GM12873 (cell line): ENCODE data around the gene RASSF5.
A peak's percentile ranks its signal among the peaks of the same experiment; 100 is the strongest.

Experiments used
- TF ChIP-seq, protein P1 (sequence below): IDR thresholded peaks from 2 replicates; pipeline ENCODE4 v1.5.1; 2012; ENCODE audit warnings: low read depth, mild to moderate bottlenecking, moderate library complexity, low read length, control low read depth; ENCODE audit not compliant: insufficient read depth; ENCODE audit errors: missing control alignments

Gene RASSF5

DNA sequence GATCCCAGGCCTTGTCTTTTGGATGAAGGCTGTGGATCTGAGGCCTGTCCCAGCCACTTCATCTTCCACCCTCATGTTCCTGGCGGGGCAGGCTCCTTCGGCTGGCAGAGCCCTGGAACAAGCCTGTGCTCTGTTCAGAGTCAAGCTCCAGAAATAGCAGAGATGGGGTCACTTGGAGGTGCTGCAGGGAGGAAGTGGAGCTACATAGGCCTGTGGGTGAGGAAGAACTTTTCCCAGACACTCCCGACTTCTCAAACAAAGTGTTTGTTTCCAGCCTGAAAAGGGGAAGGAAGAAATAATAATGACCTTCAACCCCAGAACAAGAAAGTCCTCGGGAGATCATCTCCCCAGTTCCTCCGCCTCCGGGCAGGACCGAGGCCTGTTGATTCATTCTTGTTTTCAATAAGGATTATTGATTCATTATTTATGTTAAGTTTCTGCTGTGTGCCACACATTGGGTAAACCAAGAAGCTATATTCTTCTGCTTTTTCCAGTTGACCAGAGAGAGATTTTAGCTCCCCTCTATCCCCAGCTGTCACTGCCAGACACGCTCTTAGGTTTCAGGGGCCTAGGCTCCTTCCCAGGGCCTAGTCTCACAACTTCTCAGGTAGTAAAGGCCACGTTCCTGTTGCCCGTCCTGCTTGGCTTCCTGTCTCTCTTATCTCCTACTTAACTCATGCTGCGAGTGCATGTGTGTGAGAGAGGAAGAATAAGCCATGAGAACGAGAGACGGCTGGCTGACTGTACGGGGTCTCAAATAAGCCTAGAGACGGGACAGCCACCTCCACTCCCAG lies 20.1 kb upstream of the RASSF5 start:
- TF ChIP-seq, protein P1, sequence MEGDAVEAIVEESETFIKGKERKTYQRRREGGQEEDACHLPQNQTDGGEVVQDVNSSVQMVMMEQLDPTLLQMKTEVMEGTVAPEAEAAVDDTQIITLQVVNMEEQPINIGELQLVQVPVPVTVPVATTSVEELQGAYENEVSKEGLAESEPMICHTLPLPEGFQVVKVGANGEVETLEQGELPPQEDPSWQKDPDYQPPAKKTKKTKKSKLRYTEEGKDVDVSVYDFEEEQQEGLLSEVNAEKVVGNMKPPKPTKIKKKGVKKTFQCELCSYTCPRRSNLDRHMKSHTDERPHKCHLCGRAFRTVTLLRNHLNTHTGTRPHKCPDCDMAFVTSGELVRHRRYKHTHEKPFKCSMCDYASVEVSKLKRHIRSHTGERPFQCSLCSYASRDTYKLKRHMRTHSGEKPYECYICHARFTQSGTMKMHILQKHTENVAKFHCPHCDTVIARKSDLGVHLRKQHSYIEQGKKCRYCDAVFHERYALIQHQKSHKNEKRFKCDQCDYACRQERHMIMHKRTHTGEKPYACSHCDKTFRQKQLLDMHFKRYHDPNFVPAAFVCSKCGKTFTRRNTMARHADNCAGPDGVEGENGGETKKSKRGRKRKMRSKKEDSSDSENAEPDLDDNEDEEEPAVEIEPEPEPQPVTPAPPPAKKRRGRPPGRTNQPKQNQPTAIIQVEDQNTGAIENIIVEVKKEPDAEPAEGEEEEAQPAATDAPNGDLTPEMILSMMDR, result no peak

DNA sequence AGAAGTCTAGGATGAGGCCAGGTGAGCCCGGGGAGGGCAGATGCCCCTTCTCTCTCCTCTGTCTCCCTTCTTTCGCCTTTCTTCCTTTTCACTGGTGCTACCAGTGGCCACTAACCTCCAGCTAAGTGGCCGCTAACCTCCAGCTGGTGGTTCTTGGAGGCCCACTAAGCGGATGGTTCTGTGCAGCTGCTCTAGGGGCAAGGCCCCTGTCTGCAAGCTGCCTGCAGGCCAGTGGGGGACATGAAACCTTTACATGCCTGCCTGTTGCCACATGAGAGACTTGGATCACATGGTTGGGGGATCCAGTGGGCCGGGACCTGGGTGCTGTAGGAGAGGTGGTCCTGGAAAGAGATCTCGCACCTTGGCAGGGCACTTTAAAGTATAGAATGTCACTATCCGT lies 19.4 kb upstream of the RASSF5 start:
- TF ChIP-seq, protein P1, result no peak

DNA sequence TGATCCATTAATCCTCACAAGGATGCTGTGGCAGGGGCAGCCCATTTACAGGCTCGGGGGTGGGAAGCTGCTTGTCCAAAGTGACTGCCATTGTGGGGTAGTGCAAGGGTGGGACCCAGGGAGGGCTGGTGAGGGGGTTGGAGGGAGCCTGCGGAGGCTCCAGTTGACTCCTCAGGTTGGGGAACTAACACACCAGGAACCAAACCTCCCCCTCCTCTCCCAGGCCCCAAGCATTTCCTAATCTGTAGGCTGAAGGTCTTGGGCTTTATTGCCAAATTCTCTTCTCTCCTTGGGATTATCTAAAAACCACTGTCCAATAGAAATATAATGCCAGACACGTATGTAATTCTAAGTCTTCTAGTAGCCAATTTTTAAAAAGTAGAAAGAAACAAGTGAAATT lies 18.9 kb upstream of the RASSF5 start:
- TF ChIP-seq, protein P1, result no peak

DNA sequence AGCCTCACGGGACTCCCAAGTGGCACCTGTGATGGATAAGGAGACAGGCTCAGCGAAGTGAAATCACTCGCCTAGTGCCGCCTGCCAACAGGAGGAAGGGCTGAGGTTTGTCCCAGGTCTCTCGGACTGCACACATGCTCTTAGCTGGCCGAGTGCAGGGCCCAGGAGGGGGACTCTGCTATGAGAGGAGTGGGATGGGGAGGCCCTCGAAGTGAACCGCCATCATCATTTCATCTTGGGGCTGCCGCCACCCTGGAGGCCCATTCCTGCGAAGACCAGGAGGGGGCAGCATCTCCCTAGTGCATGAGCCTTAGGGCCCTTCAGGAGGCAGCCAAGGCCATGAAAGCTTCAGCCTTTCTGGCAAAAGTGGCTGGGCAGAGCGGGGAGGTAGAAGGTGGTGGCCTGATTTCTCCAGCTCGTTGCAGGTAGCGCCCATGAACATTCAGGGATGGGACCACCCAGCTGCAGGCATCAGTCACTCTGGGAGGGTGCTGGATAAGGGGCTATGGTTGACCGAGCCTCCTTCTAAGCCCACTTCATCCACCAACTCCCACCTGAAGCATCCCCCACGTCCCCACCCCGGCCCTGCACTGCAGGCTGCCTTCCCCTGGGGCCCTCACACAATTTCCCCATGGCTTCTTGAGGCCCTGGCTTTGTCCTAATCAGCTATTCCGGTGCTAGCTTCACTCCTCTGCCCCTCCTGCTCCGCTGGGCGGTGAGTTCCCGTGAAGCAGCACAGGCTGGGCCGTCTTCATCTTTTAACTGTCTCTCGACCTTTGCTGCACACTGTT lies 17.2 kb upstream of the RASSF5 start:
- TF ChIP-seq, protein P1, result peak; percentile 98

DNA sequence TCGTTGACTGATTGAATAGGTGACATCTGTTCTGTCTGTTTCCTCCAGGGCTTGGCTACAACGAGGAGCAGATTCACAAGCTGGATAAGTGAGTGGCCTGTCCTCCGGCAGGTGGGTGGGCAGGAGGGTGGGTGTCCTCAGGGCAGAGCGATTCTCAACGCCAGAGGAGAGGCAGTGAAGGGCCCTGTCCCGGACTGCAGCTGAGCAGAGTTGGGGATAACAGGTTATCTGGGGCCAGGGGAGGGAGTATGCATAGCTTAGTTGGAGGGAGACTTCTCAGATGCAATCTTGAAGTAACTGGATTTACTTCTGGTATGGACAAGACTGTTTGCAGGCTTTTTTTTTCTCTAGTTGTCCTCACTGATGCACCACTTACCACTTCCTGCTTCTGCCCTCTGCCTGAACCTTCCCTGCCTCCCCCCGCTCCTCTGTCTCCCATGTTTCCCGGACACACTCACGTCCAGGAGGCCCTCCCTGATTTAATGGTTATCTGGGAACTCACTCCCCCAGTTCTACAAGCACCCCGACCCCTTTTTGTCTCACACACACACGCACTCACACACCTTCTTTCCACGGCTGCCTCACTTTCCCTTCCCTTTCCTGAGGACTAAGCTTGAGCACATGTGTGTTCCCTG lies 16.4 kb upstream of the RASSF5 start:
- TF ChIP-seq, protein P1, result no peak

DNA sequence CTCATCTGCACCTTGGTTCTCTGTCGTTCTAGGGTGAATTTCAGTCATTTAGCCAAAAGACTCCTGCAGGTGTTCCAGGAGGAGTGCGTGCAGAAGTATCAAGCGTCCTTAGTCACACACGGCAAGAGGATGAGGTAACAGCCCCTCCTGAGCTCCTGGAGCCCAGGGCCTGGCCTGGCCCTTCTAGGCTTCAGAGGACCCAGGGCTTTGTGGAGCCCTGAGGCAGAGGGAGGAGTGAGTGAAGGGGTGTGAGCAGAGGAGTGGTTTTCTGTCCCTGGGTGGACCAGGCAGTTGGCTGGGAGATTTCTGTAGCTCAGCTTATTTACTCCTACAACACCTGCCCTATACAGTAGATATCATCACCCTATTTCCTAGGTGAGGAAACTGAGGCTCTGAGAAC lies 15.7 kb upstream of the RASSF5 start:
- TF ChIP-seq, protein P1, result no peak

DNA sequence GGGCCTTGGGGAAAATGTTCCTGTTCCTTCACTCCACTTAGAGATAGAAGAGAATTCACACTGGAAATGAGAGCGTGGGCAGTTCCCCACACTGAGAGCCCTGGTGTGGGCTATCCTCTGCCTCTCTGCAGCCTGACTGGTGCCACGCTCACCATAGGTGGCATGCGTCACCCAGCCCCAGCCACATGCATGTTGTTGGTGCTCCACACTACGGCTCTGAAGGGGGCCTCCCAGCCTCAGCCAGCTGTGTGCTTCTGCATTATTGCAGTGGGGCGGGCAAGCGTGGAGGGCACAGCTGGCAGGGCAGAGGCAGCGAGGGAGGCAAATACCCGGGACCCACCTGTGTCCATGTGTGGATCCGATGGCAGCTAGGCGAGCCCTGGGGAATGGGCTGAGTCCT lies 14.7 kb upstream of the RASSF5 start:
- TF ChIP-seq, protein P1, result no peak
